Liver (tissue), 9 donors: ENCODE measurements around the gene GAS7. TPM values are rescaled to one million over a fixed set of nuclear protein-coding genes. Genes with fewer than 3 reads are reported as not detected.

Source experiments
- DNase-seq: peaks from one replicate; pipeline ENCODE4 v3.0.0-alpha.2; 2017; ENCODE audit warnings: low spot score
- H3K27ac ChIP-seq, 2 donors: one replicate each; pipeline ENCODE4 v1.7.0; 2013; ENCODE audit warnings: inconsistent platforms in 2 of 2, low read length in 2 of 2, control low read depth in 1 of 2, low read depth in 1 of 2, mild to moderate bottlenecking in 1 of 2
- H3K27me3 ChIP-seq, 4 donors: one replicate each; pipeline versions ENCODE4 v1.6.1 to v1.7.0; 2013; ENCODE audit warnings: low read length in 3 of 4, inconsistent platforms in 1 of 4, mild to moderate bottlenecking in 1 of 4, moderate library complexity in 1 of 4; ENCODE audit not compliant: control insufficient read depth in 4 of 4, insufficient read depth in 4 of 4
- H3K36me3 ChIP-seq, 4 donors: one replicate each; pipeline versions ENCODE4 v1.6.1 to v1.7.0; 2013; ENCODE audit warnings: low read length in 3 of 4, mild to moderate bottlenecking in 3 of 4, low read depth in 1 of 4, moderate library complexity in 1 of 4; ENCODE audit not compliant: control insufficient read depth in 4 of 4, insufficient read depth in 3 of 4
- H3K4me1 ChIP-seq, 4 donors: one replicate each; pipeline versions ENCODE4 v1.6.1 to v1.7.0; 2013; ENCODE audit warnings: low read length in 3 of 4, mild to moderate bottlenecking in 3 of 4, moderate library complexity in 1 of 4; ENCODE audit not compliant: control insufficient read depth in 4 of 4, insufficient read depth in 4 of 4
- H3K4me3 ChIP-seq, 3 donors: one replicate each; pipeline versions ENCODE4 v1.6.1 to v1.7.0; 2013; ENCODE audit warnings: low read length in 3 of 3, control low read depth in 1 of 3, low read depth in 1 of 3, mild to moderate bottlenecking in 1 of 3
- H3K9ac ChIP-seq, 2 donors: one replicate each; pipeline ENCODE4 v1.7.0; 2013; ENCODE audit warnings: low read length in 2 of 2, mild to moderate bottlenecking in 2 of 2, moderate library complexity in 2 of 2, control low read depth in 1 of 2, low read depth in 1 of 2
- H3K9me3 ChIP-seq, 4 donors: one replicate each; pipeline versions ENCODE4 v1.6.1 to v1.7.0; 2013; ENCODE audit warnings: low read length in 3 of 4; ENCODE audit not compliant: control insufficient read depth in 4 of 4
- ATF3 ChIP-seq: IDR thresholded peaks from 2 replicates; pipeline ENCODE4 v1.6.1; 2016; ENCODE audit warnings: antibody characterized with exemption
- CTCF ChIP-seq: fragments of 150-350 bp; IDR thresholded peaks from 2 replicates; pipeline ENCODE4 v1.5.1; 2017; ENCODE audit warnings: improper control_type of control experiment, low read depth, low read length; ENCODE audit not compliant: missing input control
- FOXA1 ChIP-seq: IDR thresholded peaks from 2 replicates; pipeline ENCODE4 v1.6.1; 2016; ENCODE audit warnings: antibody characterized with exemption
- GABPA ChIP-seq, 2 donors: IDR thresholded peaks in 1 of 2; conservative IDR thresholded peaks in 1 of 2; 2 replicates each; pipeline ENCODE4 v1.6.1; 2016; ENCODE audit warnings: antibody characterized with exemption in 2 of 2, mild to moderate bottlenecking in 1 of 2, moderate library complexity in 1 of 2
- HNF4A ChIP-seq, 2 donors: conservative IDR thresholded peaks; 2 replicates each; pipeline ENCODE4 v1.6.1; 2016; ENCODE audit warnings: antibody characterized with exemption in 2 of 2, mild to moderate bottlenecking in 2 of 2
- HNF4G ChIP-seq: IDR thresholded peaks from 2 replicates; pipeline ENCODE4 v1.6.1; 2016; ENCODE audit warnings: antibody characterized with exemption
- JUND ChIP-seq, 2 donors: IDR thresholded peaks; 2 replicates each; pipeline ENCODE4 v1.6.1; 2016; ENCODE audit warnings: antibody characterized with exemption in 2 of 2
- RAD21 ChIP-seq, 2 donors: IDR thresholded peaks; 2 replicates each; pipeline ENCODE4 v1.6.1; 2016; ENCODE audit warnings: antibody characterized with exemption in 2 of 2, mild to moderate bottlenecking in 2 of 2
- RXRA ChIP-seq, 2 donors: IDR thresholded peaks; 2 replicates each; pipeline ENCODE4 v1.6.1; 2017 to 2018; ENCODE audit warnings: antibody characterized with exemption in 2 of 2, mild to moderate bottlenecking in 1 of 2
- TAF1 ChIP-seq: conservative IDR thresholded peaks from 2 replicates; pipeline ENCODE4 v1.6.1; 2016; ENCODE audit warnings: antibody characterized with exemption, mild to moderate bottlenecking
- YY1 ChIP-seq: IDR thresholded peaks from 2 replicates; pipeline ENCODE4 v1.6.1; 2016; ENCODE audit warnings: antibody characterized with exemption, mild to moderate bottlenecking
- WGBS: extraction: QIAGEN DNeasy Blood & Tissue Kit; methylation state at CpG from one replicate; pipeline ENCODE4 v1.1.7; 2013; 5-methylcytosine and 5-hydroxymethylcytosine counted together
- polyA plus RNA-seq, 2 donors: library from polyadenylated mRNA; stranded (reverse) in 1 of 2; unstranded in 1 of 2; fragments of 200-250 nt in 1 of 2; fragments of >200 nt in 1 of 2; fragmentation: Nextera tagmentation in 1 of 2; extraction: Ambion mirVana in 1 of 2; gene quantifications; one replicate each; pipeline versions ENCODE4 v1.2.1 to v1.2.3, GENCODE V29; 2013 to 2015
- total RNA-seq, 2 donors: library from RNA; depleted of rRNA; stranded (reverse); fragments of >200 nt; gene quantifications; one replicate each; pipeline ENCODE4 v1.2.3, GENCODE V29; 2014
- TF ChIP-seq, protein P1 (sequence below): IDR thresholded peaks from 2 replicates; pipeline ENCODE4 v1.6.1; 2016; ENCODE audit warnings: antibody characterized with exemption
- TF ChIP-seq, protein P2 (sequence below): IDR thresholded peaks from 2 replicates; pipeline ENCODE4 v1.6.1; 2016; ENCODE audit warnings: antibody characterized with exemption, mild to moderate bottlenecking
- TF ChIP-seq, protein P3 (sequence below): IDR thresholded peaks from 2 replicates; pipeline ENCODE4 v1.6.1; 2016; ENCODE audit warnings: antibody characterized with exemption
- donor health status: healthy.
- donor health status: healthy.
- donor health status: healthy.
- donor health status: healthy.
- donor health status: healthy.

Gene GAS7
- total and polyA plus RNA-seq, 4 donors = 0.79 to 6.1 (median 2.5) TPM

GRCh38 chr17:10216213-10216938, 18.0 kb upstream of the GAS7 start:
- 37% methylated on average over 15 of the region's 15 CpGs for WGBS
- H3K9ac ChIP-seq = no peak overlapping the region
- peaks cover 0 to 2% (median under 1%) of the 10 kb centered on the region in 4 donors for H3K9me3 ChIP-seq
- H3K27me3 ChIP-seq = peaks cover 0 to 4% (median 0%) of the 10 kb centered on the region in 4 donors
- no peak for TF ChIP-seq GABPA (IDR thresholded peaks at IDR 0.05 in 1 of 2, conservative IDR thresholded peaks at IDR 0.05 in 1 of 2)
- TF ChIP-seq CTCF = no peak
- no peak for TF ChIP-seq ATF3
- no peak for TF ChIP-seq FOXA1
- no peak for TF ChIP-seq YY1
- TF ChIP-seq, protein P1, sequence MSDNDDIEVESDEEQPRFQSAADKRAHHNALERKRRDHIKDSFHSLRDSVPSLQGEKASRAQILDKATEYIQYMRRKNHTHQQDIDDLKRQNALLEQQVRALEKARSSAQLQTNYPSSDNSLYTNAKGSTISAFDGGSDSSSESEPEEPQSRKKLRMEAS = no peak
- TF ChIP-seq HNF4A (conservative IDR thresholded peaks at IDR 0.05) = no peak
- no peak for TF ChIP-seq RAD21 (IDR thresholded peaks at IDR 0.05)
- TF ChIP-seq JUND (IDR thresholded peaks at IDR 0.05) = no peak
- TF ChIP-seq, protein P2, sequence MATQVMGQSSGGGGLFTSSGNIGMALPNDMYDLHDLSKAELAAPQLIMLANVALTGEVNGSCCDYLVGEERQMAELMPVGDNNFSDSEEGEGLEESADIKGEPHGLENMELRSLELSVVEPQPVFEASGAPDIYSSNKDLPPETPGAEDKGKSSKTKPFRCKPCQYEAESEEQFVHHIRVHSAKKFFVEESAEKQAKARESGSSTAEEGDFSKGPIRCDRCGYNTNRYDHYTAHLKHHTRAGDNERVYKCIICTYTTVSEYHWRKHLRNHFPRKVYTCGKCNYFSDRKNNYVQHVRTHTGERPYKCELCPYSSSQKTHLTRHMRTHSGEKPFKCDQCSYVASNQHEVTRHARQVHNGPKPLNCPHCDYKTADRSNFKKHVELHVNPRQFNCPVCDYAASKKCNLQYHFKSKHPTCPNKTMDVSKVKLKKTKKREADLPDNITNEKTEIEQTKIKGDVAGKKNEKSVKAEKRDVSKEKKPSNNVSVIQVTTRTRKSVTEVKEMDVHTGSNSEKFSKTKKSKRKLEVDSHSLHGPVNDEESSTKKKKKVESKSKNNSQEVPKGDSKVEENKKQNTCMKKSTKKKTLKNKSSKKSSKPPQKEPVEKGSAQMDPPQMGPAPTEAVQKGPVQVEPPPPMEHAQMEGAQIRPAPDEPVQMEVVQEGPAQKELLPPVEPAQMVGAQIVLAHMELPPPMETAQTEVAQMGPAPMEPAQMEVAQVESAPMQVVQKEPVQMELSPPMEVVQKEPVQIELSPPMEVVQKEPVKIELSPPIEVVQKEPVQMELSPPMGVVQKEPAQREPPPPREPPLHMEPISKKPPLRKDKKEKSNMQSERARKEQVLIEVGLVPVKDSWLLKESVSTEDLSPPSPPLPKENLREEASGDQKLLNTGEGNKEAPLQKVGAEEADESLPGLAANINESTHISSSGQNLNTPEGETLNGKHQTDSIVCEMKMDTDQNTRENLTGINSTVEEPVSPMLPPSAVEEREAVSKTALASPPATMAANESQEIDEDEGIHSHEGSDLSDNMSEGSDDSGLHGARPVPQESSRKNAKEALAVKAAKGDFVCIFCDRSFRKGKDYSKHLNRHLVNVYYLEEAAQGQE = no peak
- TF ChIP-seq, protein P3, sequence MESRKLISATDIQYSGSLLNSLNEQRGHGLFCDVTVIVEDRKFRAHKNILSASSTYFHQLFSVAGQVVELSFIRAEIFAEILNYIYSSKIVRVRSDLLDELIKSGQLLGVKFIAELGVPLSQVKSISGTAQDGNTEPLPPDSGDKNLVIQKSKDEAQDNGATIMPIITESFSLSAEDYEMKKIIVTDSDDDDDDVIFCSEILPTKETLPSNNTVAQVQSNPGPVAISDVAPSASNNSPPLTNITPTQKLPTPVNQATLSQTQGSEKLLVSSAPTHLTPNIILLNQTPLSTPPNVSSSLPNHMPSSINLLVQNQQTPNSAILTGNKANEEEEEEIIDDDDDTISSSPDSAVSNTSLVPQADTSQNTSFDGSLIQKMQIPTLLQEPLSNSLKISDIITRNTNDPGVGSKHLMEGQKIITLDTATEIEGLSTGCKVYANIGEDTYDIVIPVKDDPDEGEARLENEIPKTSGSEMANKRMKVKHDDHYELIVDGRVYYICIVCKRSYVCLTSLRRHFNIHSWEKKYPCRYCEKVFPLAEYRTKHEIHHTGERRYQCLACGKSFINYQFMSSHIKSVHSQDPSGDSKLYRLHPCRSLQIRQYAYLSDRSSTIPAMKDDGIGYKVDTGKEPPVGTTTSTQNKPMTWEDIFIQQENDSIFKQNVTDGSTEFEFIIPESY = no peak
- TF ChIP-seq TAF1 = no peak
- H3K27ac ChIP-seq = no peak overlapping the region
- no peaks in the 10 kb centered on the region for H3K4me1 ChIP-seq
- H3K36me3 ChIP-seq = no peaks in the 10 kb centered on the region
- no peak for DNase-seq
- no peak overlapping the region for H3K4me3 ChIP-seq

GRCh38 chr17:10215286-10215685, 16.9 kb upstream of the GAS7 start:
- 92% methylated on average over 8 of the region's 8 CpGs for WGBS
- TF ChIP-seq HNF4G (no peak), FOXA1 (no peak), RXRA (IDR thresholded peaks at IDR 0.05) (no peak), TAF1 (no peak), HNF4A (conservative IDR thresholded peaks at IDR 0.05) (no peak)
- TF ChIP-seq, protein P3 = no peak
- TF ChIP-seq, protein P1 = no peak

More at GRCh38 chr17:10215286-10215685, 16.9 kb upstream of the GAS7 start:
- Histone ChIP-seq H3K9me3 (peaks cover 0 to 2% (median under 1%) of the 10 kb centered on the region in 4 donors), H3K27me3 (peaks cover 0 to 4% (median 0%) of the 10 kb centered on the region in 4 donors), H3K36me3 (no peaks in the 10 kb centered on the region), H3K4me3 (no peak overlapping the region), H3K27ac (no peak overlapping the region), H3K4me1 (no peaks in the 10 kb centered on the region), H3K9ac (no peak overlapping the region)
- DNase-seq = no peak
